ENCODE results near the gene ANXA11. TPM values are rescaled to one million over a fixed set of nuclear protein-coding genes. Genes with fewer than 3 reads are reported as not detected.

The ANXA11 gene
- total and polyA plus RNA-seq, 2 experiments from 2014 or later = 42.3 to 70.0 TPM

GRCh38 chr10:80122746-80123145, 82.6 kb downstream of the ANXA11 start (continued):
- TF ChIP-seq ZNF462 (CRISPR knock-in tag; IDR thresholded peaks at IDR 0.05) = no peak
- no peak for TF ChIP-seq REST (IDR thresholded peaks at IDR 0.05; ENCODE audit: unreplicated experiment)

- DNase-seq (ENCODE audit: low spot score) (no peak), ATAC-seq (no peak)
- Histone ChIP-seq H3K9me2 (ENCODE audit: insufficient read depth) (no peaks in the 10 kb centered on the region; the same call in 1 of the 2 replicates), H3F3A (replicated peaks; ENCODE audit: low read depth) (no peaks in the 10 kb centered on the region), H4K20me1 (replicated peaks; ENCODE audit: insufficient read depth) (no peaks in the 10 kb centered on the region), H3K4me3 (no peak overlapping the region), H3K27ac (ENCODE audit: low read depth) (no peak overlapping the region), H3K36me3 (ENCODE audit: insufficient read depth) (no peaks in the 10 kb centered on the region), H3K79me2 (replicated peaks; ENCODE audit: insufficient read depth) (no peaks in the 10 kb centered on the region), H3K27me3 (ENCODE audit: insufficient read depth) (no peaks in the 10 kb centered on the region), H3K4me1 (ENCODE audit: insufficient read depth) (no peaks in the 10 kb centered on the region), H3K4me2 (no peak overlapping the region), H2AFZ (no peak overlapping the region)
- no peaks in the 10 kb centered on the region; the same call in 1 of the 3 replicates for H3K9me3 Mint-ChIP-seq
- peaks cover 3% of the 10 kb centered on the region for H3K27me3 Mint-ChIP-seq (ENCODE audit: insufficient read depth, low read depth, poor library complexity)
- no peaks in the 10 kb centered on the region; the same call in 2 of the 3 replicates for H3K4me1 Mint-ChIP-seq
- H3K4me3 Mint-ChIP-seq = no peak overlapping the region
- no peak overlapping the region for H3K27ac Mint-ChIP-seq
- H3K36me3 Mint-ChIP-seq (ENCODE audit: low read depth) = no peaks in the 10 kb centered on the region
- no peak for TF ChIP-seq ETS1 (IDR thresholded peaks at IDR 0.05)
- TF ChIP-seq NANOG (IDR thresholded peaks at IDR 0.05; ENCODE audit: borderline replicate concordance) = no peak
- TF ChIP-seq EZH2 (IDR thresholded peaks at IDR 0.05; ENCODE audit: low read depth, unreplicated experiment) = no peak
- no peak for TF ChIP-seq JUNB (IDR thresholded peaks at IDR 0.05; ENCODE audit: unreplicated experiment)
- TF ChIP-seq CREB1 (CRISPR knock-in tag; IDR thresholded peaks at IDR 0.05; ENCODE audit: low read depth) = no peak
- no peak for TF ChIP-seq POLR2AphosphoS5 (IDR thresholded peaks at IDR 0.05; ENCODE audit: low read depth)
- TF ChIP-seq STAT1 (IDR thresholded peaks at IDR 0.05; ENCODE audit: unreplicated experiment) = no peak
- TF ChIP-seq EZH2phosphoT487 (IDR thresholded peaks at IDR 0.05; ENCODE audit: unreplicated experiment) = no peak
- TF ChIP-seq REST (IDR thresholded peaks at IDR 0.05; ENCODE audit: unreplicated experiment) = no peak
These were observed 83.1 kb downstream of the ANXA11 start for GRCh38 chr10:80122110-80122710.

Data from GM23338 (cell line).